Measurements from ENCODE around the gene AXIN1.

AXIN1 gene

DNA sequence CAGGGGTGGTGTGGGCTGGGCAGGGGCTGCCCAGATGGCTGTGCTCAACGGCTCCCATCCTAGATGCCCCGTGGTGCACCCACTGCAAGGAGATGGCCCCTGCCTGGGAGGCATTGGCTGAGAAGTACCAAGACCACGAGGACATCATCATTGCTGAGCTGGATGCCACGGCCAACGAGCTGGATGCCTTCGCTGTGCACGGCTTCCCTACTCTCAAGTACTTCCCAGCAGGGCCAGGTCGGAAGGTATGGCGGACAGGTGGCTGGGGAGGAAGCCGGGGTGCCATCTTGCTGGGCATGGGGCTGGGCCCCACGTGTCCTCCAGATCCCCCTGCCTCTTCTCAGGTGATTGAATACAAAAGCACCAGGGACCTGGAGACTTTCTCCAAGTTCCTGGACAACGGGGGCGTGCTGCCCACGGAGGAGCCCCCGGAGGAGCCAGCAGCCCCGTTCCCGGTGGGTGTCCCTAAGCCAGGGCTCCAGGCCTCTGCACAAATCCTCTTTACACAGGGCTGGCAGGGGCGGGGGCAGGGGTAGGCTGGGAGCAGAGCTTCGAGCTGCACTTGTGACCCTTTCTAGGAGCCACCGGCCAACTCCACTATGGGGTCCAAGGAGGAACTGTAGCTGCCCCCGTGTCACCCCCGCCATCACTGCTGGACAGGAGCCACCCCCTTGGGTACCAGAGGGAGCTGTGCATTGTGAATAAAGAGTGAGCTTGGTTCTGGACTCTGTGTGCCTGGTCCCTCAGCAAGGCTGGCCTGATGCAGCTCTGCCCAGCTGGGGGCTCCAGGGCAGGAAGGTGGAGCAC is 65.8 kb downstream of the AXIN1 start:
- DNase-seq (ENCODE audit: low spot score) (no peak), ATAC-seq (ENCODE audit: low read depth) (no peak)
- Histone ChIP-seq H3K9me3 (ENCODE audit: severe bottlenecking) (no peaks in the 10 kb centered on the region), H3K4me3 (ENCODE audit: severe bottlenecking) (no peak overlapping the region), H3K27ac (ENCODE audit: poor library complexity, severe bottlenecking) (no peak overlapping the region), H3K27me3 (ENCODE audit: insufficient read depth, poor library complexity, severe bottlenecking) (peaks cover 3% of the 10 kb centered on the region), H3K4me1 (ENCODE audit: insufficient read depth, poor library complexity, severe bottlenecking) (no peaks in the 10 kb centered on the region), H3K36me3 (ENCODE audit: low read depth) (peaks cover 11% of the 10 kb centered on the region)
- TF ChIP-seq, protein P1, sequence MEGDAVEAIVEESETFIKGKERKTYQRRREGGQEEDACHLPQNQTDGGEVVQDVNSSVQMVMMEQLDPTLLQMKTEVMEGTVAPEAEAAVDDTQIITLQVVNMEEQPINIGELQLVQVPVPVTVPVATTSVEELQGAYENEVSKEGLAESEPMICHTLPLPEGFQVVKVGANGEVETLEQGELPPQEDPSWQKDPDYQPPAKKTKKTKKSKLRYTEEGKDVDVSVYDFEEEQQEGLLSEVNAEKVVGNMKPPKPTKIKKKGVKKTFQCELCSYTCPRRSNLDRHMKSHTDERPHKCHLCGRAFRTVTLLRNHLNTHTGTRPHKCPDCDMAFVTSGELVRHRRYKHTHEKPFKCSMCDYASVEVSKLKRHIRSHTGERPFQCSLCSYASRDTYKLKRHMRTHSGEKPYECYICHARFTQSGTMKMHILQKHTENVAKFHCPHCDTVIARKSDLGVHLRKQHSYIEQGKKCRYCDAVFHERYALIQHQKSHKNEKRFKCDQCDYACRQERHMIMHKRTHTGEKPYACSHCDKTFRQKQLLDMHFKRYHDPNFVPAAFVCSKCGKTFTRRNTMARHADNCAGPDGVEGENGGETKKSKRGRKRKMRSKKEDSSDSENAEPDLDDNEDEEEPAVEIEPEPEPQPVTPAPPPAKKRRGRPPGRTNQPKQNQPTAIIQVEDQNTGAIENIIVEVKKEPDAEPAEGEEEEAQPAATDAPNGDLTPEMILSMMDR (IDR thresholded peaks at IDR 0.05; ENCODE audit: poor library complexity, severe bottlenecking) = no peak

DNA sequence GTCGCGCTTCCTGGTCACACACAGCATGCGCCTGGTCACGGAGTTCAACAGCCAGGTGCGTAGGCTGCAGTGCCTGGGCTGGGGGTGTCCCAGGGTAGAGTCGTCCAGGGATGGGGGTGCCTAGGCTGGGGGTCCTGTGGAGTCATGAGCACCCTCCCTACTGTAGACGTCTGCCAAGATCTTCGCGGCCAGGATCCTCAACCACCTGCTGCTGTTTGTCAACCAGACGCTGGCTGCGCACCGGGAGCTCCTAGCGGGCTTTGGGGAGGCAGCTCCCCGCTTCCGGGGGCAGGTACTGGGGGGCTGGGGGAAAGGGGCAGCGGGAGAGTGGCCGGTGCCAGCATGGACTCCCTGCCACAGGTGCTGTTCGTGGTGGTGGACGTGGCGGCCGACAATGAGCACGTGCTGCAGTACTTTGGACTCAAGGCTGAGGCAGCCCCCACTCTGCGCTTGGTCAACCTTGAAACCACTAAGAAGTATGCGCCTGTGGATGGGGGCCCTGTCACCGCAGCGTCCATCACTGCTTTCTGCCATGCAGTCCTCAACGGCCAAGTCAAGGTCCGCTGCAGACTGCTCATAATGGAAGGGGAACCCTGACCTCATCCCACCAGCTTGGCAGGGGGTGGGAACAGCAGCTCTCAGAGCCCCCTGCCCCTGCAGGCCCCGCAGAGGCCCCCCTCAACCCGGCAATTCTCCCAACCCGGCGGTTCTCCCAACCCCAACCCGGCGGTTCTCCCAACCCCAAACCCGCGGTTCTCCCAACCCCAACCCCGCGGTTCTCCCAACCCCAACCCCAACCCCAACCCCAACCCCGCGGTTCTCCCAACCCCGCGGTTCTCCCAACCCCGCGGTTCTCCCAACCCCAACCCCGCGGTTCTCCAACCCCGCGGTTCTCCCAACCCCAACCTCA is 67.1 kb downstream of the AXIN1 start:
- Histone ChIP-seq H3K4me3 (ENCODE audit: severe bottlenecking) (no peak overlapping the region), H3K27ac (ENCODE audit: poor library complexity, severe bottlenecking) (no peak overlapping the region), H3K27me3 (ENCODE audit: insufficient read depth, poor library complexity, severe bottlenecking) (peaks cover 15% of the 10 kb centered on the region), H3K36me3 (ENCODE audit: low read depth) (peaks cover 11% of the 10 kb centered on the region), H3K9me3 (ENCODE audit: severe bottlenecking) (no peaks in the 10 kb centered on the region), H3K4me1 (ENCODE audit: insufficient read depth, poor library complexity, severe bottlenecking) (no peaks in the 10 kb centered on the region)
- no peak for ATAC-seq (ENCODE audit: low read depth)
- no peak for DNase-seq (ENCODE audit: low spot score)
- TF ChIP-seq, protein P1 (IDR thresholded peaks at IDR 0.05; ENCODE audit: poor library complexity, severe bottlenecking) = no peak

DNA sequence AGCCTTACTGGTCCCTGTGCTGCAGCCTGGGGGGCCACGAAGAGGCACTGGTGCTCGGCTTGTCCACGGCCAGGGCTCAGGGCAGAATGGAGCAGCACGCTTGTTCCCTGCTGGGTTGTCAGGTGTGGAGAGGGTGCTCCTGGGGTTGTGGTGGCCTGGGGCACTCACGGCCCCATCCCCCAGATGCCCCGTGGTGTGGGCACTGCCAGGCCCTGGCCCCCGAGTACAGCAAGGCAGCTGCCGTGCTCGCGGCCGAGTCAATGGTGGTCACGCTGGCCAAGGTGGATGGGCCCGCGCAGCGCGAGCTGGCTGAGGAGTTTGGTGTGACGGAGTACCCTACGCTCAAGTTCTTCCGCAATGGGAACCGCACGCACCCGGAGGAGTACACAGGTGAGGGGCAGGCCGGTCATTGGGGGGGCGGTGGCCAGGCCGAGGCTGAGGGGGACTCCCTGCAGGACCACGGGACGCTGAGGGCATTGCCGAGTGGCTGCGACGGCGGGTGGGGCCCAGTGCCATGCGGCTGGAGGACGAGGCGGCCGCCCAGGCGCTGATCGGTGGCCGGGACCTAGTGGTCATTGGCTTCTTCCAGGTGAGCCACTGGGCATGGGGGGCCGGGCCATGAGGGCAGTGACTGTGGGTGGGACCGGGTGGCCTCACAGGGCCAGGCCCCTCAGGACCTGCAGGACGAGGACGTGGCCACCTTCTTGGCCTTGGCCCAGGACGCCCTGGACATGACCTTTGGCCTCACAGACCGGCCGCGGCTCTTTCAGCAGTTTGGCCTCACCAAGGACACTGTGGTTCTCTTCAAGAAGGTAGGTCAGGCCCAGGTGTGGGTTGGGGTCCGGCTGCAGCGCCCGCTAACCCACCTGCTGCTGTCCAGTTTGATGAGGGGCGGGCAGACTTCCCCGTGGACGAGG is 68.1 kb downstream of the AXIN1 start:
- DNase-seq (ENCODE audit: low spot score) = no peak
- TF ChIP-seq, protein P1 (IDR thresholded peaks at IDR 0.05; ENCODE audit: poor library complexity, severe bottlenecking) = no peak
- no peak for ATAC-seq (ENCODE audit: low read depth)

DNA sequence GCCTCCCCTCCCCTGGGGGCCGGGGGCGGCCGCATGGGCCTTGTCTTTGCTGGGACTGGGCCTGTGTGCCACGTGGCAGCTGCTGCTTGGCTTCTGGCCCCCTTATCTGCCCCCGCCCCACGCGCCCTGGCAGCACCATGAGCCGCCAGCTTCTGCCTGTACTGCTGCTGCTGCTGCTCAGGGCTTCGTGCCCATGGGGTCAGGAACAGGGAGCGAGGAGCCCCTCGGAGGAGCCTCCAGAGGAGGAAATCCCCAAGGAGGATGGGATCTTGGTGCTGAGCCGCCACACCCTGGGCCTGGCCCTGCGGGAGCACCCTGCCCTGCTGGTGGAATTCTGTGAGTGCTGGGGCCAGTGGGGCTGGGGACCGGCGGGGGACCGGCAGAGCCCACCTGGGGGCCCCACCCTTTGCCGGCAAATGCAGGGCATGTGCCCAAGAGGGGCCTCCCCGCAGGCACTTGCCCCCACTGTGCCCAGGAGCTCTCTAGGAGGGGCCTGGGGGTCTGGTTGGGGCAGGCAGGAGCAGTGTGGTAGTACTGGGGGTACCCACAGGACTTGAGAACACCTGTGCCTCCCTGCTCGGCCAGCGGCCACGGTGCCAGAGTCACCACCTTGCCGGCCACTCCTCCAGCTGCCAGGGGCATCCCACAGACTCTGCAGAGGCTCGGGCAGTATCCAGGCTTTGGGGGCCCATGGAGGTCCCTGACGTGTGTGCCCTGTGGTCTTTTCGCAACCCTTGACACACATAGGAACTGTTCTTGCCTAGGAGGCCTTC is 69.3 kb downstream of the AXIN1 start, which contains the start of gene PDIA2:
Gene PDIA2 (plus strand): TSS at position 132 of the 773 bp plus-strand sequence. CDS start 6 bp downstream, at position 138.
- Histone ChIP-seq H3K27ac (ENCODE audit: poor library complexity, severe bottlenecking) (no peak within 1 kb of the TSS), H3K4me1 (ENCODE audit: insufficient read depth, poor library complexity, severe bottlenecking) (no peaks in the 10 kb centered on the region), H3K36me3 (ENCODE audit: low read depth) (peaks cover 11% of the 10 kb centered on the region), H3K4me3 (ENCODE audit: severe bottlenecking) (no peak within 1 kb of the TSS), H3K27me3 (ENCODE audit: insufficient read depth, poor library complexity, severe bottlenecking) (peaks cover 24% of the 10 kb centered on the region), H3K9me3 (ENCODE audit: severe bottlenecking) (no peaks in the 10 kb centered on the region)
- TF ChIP-seq, protein P1 (IDR thresholded peaks at IDR 0.05; ENCODE audit: poor library complexity, severe bottlenecking) = no peak
- ATAC-seq (ENCODE audit: low read depth) (no peak), DNase-seq (ENCODE audit: low spot score) (no peak)

More for the DNA sequence above, 68.1 kb downstream of the AXIN1 start:
- Histone ChIP-seq H3K36me3 (ENCODE audit: low read depth) (peaks cover 11% of the 10 kb centered on the region), H3K4me1 (ENCODE audit: insufficient read depth, poor library complexity, severe bottlenecking) (no peaks in the 10 kb centered on the region), H3K27ac (ENCODE audit: poor library complexity, severe bottlenecking) (no peak overlapping the region), H3K27me3 (ENCODE audit: insufficient read depth, poor library complexity, severe bottlenecking) (peaks cover 19% of the 10 kb centered on the region), H3K9me3 (ENCODE audit: severe bottlenecking) (no peaks in the 10 kb centered on the region), H3K4me3 (ENCODE audit: severe bottlenecking) (no peak overlapping the region)
